M059J (cell line): ENCODE results near the gene YARS1. TPM values are rescaled to one million over a fixed set of nuclear protein-coding genes. Genes with fewer than 3 reads are reported as not detected.
A peak's percentile ranks its signal among the peaks of the same experiment; 100 is the strongest.
"Not testable (repeated sequence)": the region's sequence is repeated elsewhere in the genome, so short reads cannot be mapped to it uniquely, and the experiment has no call there.

Experiments used
- DNase-seq: peaks from one replicate; pipeline ENCODE4 v3.0.0-alpha.2; 2012; ENCODE audit warnings: low read depth
- total RNA-seq: library from RNA; depleted of rRNA; stranded (reverse); fragments of >200 nt; shearing (Covaris generic); gene quantifications from 2 replicates; pipeline ENCODE4 v1.2.3, GENCODE V29; 2014

YARS1 gene
- total RNA-seq, 1 experiment from 2014 or later, result 87.2 TPM

DNA sequence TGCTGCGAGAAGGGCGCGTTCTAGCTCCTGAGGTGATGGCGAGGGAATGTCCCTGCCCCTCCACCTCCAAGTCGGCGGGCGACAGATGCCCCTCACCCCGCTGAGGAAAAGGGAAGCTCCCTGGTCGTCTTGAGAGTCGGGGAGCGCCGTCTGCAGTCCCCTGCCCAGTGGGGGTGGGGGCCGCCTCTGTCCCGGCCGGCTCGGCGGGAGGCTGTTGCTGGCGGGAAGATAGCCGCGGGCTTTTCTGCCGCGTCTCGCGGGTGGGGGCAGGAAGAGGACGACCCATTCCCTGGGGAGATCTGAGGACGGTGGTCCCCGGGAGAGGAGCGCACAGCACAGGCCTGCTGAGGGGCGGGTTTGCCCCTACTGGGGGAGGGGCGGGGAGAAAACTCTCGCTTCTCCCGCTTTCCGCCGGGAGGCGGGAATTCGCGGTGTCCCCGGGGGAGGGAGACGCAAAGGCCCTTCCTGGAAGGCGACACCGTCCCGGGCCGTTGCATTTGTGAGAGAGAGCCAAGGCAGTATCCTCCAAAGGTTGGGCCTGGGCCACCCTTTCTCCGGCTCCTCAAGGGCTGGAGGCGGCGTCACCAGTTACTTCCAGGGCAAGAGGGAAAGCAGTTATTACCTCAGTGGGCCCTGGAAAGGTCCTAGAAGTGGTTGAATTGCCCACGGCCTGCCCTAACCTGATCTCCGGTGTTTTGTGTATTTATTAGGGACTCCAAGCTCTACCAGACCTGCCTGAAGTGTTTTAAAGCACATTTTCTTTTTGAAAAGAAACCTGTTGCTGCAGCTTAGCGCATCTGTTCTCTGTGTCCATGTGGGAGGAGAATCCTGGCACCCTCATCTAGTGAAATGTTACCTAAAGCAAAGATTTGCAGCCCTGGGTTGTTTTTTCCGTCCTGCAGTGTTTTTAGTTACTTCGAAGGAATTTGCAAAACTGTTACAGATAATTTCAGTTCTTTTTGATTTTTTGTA is 943 bp upstream of the YARS1 start:
- DNase-seq, result peak; percentile 84

DNA sequence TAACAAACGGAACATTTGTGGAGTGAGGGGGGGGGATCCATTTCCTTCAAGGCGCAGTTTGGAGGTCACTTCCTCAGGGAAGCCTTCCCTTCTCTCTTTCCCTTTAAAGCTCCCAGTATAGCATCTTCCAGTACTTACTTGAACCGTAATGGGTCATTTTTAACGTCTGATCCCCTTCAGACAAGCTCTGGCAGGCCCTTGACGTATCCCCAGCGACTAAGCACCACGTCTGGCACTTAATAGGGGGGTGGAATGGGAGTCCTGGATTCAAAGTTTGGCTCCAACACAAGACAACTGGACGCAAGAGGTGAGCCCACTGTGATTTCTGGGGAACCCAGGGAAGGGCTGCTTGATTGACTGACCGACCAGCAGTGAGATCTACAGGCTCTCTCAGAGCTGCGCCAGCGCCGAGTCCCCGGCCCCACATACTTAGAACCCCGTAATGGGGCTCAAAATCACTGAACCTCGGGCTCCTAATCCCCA is 441 bp downstream of the YARS1 start:
- peak; percentile 54 for DNase-seq

DNA sequence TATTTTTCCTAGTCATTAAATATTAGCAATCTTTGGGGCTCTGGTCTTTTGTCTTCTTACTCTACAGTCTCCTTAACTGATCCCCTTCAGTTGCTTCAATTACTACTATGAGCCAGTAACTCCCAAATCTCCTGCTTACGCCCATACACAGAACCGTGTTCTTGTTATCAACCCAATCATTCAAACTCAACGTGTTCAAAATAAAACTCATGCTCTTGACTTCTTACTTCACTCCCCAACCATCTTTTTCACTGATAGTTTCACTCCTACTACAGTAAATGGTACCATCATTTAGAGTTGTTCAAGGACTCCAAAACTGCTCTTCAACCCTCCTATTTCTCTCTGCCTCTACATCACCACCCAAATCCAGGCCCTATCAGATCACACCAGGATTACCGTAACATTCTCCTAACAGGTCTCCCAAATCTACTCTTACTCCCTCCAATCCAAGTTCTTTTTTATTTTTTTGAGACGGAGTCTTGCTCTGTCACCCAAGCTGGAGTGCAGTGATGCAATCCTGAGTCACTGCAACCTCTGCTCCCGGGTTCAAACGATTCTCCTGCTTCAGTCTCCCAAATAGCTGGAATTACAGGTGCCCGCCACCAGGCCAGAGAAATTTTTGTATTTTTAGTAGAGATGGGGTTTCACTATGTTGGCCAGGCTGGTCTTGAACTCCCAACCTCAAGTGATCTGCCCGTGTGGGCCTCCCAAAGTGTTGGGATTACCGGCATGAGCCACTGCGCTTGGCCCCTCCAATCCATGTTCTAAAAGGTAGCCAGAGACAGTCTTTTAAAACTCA is 3.0 kb downstream of the YARS1 start:
- peak; percentile 75 for DNase-seq

DNA sequence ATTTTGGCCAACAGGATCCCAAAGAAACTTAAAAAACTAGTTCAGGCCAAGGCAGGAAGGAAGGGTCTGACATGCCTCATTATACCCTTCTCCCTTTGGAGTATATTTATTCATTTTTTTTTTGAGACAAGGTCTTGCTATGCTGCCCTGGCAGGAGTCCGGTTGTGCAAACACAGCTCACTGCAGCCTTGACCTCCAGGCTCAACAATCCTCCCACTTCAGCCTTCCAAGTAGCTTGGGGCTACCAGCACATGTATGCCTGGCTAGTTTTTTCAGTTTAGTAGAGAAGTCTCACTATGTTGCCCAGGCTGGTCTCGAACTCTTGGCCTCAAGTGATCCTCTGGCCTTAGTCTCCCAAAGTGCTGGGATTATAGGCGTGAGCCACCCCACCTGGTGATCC is 5.2 kb downstream of the YARS1 start:
- no peak for DNase-seq

DNA sequence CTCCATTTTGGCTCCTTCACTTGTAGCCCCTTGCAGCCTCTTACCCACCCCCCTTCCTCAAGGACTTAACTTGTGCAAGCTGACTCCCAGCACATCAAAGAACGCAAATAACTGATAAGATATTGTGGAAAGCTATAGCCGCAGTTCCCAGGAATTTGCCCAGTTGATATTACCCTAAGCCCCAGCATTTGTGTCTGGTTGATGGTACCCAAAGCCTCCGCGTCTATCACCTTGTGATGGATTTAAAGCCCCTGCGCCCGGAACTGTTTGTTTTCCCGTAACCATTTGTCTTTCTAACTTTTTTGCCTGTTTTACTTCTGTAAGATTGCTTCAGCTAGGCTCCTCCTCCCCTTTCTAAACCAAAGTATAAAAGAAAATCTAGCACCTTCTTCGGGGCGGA is 5.9 kb downstream of the YARS1 start:
- no peak for DNase-seq

DNA sequence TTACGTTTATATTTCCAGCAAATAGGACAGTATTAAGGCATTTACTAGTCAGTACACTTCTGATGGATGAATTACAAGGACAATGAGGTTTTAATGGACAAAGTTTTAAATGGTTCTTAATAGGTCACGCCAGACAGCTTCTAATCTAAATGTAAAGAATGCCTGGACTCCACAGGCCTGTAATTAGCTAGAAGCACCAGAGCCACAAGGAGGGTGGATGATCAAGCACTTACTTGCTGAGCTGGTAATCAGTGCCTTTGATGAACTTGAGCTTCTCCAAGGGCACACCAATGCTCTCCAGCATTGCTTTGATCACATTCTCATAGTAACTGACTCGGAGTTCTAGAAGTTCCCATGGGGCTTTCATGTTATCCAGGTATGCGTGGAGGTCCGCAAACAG is 6.8 kb downstream of the YARS1 start:
- no peak for DNase-seq

DNA sequence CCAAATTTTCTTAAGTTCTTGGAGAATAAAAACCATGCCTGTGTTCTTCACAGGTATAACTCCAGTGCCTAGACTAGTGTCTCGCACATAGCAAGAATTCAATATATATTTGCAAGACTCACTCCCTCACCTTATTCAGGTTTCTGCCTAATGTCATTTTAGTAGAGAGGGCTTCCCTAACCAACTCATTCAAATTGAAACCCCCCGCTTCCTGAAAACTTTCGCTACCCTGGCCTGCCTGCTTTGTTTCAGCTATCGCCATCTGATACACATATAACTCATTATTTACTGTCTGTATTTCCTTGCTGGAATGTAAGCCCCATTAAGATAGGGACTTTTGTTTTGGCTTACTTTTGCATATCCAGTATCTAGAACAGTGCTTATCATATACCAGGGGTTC is 8.6 kb downstream of the YARS1 start:
- DNase-seq, result no peak

DNA sequence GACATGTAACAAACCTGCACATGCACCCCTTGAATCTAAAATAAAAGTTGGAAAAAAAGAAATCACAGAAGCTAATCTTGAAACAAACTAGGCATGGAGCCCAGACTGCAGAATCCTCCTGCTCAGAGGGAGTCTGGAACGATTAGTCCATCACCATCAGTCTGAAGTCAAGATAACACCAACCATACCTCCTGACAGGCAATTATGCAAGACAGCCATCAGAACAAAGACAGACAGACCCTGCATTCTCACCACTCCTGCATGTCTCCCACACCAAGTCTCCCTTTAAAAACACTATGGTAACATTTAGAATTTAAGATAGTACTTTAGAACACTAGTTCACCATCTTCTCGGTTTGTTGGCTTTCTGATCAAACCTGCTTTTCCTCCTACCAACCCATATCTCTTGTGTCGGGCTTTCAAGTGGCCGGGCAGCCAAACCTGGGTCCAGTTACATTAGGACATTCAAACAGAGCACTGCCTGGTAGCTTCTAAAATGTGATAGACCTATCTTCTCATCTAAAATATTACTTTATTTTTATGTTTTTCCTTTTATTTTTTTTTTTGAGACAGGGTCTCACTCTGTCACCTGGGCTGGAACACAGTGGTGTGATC is 10.1 kb downstream of the YARS1 start:
- no peak for DNase-seq

DNA sequence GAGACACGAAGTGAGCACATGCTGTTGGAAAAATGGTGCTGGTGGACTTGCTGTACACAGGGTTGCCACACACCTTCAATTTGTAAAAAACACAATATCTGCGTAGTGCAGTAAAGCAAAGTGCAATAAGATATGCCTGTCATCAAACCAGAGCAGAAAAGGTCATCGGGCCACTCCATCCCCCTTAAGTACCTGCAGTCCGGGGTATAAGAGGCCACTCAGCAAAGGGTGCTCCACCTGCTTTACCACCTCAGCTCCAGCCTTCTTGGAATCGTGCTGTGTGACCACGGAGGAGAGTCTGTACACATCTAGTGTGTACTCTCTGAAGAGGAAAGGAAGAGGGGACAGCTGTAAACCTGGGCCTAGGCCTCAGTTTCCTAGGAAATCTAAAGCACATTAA is 10.9 kb downstream of the YARS1 start:
- no peak for DNase-seq

DNA sequence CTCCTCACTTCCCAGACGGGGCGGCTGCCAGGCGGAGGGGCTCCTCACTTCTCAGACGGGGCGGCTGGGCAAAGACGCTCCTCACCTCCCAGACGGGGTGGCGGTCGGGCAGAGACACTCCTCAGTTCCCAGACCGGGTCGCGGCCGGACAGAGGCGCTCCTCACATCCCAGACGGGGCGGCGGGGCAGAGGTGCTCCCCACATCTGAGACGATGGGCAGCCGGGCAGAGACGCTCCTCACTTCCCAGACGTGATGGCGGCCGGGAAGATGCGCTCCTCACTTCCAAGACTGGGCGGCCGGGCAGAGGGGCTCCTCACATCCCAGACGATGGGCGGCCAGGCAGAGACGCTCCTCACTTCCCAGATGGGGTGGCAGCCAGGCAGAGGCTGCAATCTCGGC is 12.7 kb downstream of the YARS1 start:
- DNase-seq, result not testable (repeated sequence)

DNA sequence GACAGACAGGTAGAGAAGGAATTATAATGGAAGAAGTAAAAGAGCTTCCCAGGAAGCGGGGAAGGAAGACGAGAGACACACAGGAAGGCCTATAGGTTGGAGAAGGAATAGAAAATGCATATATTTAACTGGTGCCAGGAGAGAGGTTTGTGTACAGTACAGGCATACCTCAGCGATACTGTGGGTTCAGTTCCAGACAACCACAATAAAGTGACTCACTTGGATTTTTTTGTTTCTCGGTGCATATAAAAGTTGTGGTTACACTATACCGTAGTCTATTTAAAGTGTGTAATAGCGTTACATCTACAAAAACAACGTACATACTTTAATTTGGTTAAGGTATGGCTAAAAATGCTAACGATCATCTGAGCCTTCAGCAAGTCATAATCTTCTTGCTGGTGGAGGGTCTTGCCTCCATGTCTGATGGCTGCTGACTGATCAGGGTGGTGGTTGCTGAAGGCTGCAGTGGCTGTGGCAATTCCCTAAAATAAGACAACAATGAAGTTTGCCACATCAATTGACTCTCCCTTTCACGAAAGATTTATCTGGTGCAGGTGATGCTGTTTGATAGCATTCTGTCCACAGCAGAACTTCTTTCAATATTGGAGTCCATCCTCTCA is 16.0 kb downstream of the YARS1 start:
- DNase-seq, result peak; percentile 86

DNA sequence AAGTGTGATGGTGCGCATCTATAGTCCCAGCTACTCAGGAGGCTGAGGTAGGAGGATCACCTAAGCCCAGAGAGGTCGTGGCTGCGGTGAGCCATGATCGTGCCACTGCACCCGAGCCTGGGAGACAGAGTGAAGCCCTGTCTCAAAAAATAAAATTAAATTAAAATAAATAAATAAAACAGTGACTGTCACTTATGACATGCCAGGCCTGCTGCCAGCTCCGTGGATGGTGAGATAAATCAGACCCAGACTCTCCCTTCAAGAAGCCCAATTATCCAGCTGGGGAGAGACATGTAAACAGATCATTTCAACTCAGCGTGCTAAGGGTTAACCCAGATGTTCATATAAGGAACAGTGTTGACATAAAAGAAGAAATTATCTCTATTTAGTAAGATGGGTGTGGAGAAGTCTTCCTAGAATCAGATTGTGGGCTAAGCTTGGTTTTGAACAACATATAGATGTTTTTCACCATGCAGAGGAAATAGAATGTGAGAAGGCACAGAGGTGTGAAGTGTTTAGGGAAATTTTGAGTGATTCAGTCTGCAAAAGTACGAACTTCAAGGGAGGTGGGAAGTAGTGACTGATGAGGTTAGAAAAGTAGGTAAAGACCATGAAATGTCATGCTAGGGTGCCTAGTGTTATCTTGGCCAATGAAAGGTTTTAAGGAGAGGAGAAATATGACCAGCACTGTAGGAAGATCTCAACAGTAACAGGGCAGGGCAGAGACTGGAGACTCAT is 18.3 kb downstream of the YARS1 start:
- peak; percentile 79 for DNase-seq

DNA sequence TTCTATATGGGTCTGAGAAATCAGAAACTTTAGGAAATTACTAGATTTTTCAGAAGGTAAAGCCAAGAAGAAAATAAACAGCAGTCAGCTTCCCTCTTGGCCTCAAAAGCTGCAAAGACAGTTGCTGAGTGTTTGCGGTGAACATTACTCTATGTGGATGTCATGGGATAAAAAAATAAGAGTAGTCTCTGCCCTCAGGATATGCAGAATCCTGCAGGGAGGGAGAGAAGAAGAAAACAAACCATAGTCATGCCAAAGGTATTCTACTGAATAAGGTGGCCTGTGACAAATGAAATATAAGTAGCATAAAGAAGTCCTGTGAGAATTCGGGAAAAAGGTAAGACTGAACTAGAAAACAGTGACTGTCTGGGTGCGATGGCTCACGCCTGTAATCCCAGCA is 19.0 kb downstream of the YARS1 start:
- peak; percentile 99 for DNase-seq

DNA sequence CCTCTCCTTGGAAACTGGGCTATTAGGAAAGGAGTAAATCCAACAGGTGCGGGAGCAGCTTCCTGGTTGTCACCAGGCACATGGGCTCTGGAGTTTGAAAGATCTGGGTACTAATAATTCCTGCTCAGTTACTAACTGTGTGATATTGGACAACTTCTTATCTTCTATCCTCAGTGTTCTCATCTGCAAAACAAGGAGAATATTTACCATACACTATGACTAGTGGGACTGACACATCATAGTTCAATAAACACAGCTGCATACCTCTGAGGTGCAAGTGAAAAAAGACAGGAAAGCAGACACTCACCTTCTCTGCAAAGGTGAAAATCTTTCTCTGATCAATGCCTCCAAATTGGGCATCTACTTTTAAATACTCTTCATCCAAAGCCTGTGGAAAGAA is 19.7 kb downstream of the YARS1 start:
- DNase-seq, result peak; percentile 47

DNA sequence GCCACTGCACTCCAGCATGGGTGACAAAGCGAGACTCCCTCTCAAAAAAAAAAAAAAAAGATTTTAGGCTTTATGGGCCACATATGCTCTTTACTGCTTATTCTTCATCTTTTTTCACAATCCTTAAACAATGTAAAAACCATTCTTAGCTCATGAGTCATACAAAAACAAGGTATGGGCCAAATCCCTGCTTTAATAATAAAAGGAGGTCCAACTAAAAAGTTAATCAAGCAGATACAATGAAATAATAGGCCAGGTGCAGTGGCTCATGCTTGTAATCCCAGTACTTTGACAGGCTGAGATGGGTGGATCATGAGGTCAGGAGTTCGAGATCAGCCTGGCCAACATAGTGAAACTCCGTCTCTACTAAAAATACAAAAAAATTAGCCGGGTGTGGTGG is 21.4 kb downstream of the YARS1 start:
- DNase-seq, result peak; percentile 71

DNA sequence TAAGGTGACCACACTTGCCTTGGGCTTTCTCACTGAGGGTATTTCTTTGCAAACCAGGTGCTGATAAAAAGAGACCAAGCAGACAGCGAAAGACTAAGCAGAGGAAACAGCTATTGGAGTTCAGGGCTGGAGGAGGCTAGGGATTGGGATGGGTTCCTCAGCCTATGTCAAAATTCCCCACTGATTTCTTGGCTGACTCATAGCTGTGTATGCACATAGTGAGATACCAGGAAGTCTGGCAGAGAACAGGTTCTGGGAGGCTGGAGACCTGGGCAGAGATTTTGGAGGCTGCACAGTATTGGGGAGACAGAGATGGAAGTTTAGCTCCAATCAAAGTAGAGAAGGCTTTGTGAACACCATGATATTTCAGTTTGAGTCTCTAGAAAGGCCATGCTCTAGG is 25.3 kb downstream of the YARS1 start:
- peak; percentile 63 for DNase-seq

DNA sequence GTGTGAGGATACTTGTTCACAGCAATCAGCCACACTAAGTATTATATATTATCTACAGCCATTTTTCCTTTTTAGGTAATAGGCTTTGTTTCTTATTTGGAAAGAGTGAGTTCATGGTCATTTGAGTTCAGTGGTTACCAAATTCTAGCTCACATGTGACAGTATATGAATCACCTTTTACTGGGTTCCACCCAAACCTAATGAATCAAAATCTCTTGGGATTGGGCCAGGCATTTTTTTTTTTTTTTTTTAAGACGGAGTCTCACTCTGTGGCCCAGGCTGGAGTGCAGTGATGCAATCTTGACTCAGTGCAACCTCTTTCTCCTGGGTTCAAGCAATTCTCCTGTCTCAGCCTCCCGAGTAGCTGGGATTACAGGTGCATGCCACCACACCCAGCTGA is 27.8 kb downstream of the YARS1 start:
- peak; percentile 92 for DNase-seq

DNA sequence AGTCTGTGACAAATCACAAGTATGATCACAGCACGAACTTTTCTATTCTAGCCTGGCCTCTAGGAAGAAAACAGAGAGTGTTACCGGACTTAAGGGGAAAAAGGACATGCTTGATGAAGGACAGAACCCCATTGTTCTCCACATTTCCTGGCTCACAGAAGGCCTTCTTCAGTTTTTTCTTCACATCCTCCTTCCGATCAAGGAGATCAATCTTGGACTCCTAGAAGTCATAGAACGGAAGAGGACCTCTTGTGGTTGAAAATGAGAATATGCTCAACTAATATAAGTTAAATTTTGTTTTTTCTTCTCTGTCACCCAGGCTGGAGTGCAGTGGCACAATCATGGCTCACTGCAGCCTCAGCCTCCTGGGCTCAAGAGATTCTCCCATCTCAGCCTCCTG is 30.3 kb downstream of the YARS1 start:
- DNase-seq, result no peak

DNA sequence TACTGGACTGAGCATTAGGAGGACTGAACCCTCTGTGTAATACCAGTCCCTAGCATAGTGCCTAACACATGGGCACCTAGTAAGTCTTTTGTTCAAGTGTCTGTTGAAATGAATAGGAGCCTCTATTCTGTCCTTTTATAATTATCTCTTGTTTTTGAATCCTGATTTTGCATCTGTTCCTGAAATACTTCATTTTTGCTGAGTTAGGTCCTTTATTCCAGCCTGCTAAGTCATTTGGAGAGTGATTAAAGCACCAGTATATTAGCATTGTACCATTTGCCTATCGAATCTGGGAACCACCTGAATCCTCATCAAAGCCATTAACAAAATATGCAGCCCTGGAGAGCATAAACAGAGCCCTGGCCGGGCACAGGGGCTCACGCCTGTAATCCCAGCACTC is 32.3 kb downstream of the YARS1 start:
- DNase-seq, result no peak

DNA sequence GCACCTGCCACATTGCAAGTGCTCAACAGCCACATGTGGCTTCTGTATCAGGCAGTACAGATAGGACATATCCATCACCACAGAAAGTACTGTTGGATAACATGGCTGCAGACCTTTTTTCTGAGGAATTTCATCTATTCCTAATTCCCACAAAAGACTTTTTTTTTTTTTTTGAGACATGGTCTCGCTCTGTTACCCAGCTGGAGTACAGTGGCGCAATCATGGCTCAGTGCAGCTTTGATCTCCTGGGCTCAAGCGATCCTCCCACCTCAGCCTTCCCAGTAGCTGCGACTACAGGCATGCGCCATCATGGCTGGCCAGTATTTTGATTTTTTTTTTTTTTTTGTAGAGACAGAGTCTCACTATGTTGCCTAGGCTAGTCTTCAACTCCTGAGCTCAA is 33.3 kb downstream of the YARS1 start:
- DNase-seq, result no peak

DNA sequence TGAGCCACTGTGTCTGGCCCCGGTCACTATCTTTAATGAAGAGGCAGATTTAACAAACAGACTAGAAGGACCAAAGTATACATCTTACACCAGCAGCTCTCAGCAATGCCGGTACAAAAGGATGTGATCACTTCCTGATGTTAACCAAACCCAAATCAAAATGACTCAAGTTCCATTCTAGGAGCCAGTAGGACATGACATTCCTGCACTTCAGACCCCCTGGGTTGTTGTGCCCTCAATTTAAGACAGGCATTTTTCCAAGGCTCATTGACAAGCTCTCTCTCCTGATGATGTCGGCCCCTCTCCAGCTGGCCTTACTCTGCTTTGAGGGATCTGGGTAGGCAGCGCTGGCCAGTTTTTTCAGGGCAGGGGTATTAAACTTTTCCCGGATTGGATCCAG is 35.1 kb downstream of the YARS1 start:
- peak; percentile 59 for DNase-seq
